Activated CD4-positive, alpha-beta memory T cell treated with anti-CD3 and anti-CD28 coated beads for 36 hours (primary cell): ENCODE measurements around the gene FAM76A. TPM values are rescaled to one million over a fixed set of nuclear protein-coding genes. Genes with fewer than 3 reads are reported as not detected.
A peak's percentile ranks its signal among the peaks of the same experiment; 100 is the strongest.
"Not testable (repeated sequence)": the region's sequence is repeated elsewhere in the genome, so short reads cannot be mapped to it uniquely, and the experiment has no call there.

ENCODE experiments used
- CTCF ChIA-PET: fragments of 350-600 bp; sonication (Branson Sonifier 250); formaldehyde crosslinking; loops from one replicate; lab custom pipeline; 2021; ENCODE audit warnings: antibody characterized with exemption, inconsistent platforms; lab: Charles Lee
- POLR2A ChIA-PET: fragments of 350-600 bp; sonication (Branson Sonifier 250); formaldehyde crosslinking; loops from one replicate; lab custom pipeline; 2021; ENCODE audit warnings: antibody characterized with exemption; lab: Charles Lee
- DNase-seq: peaks from one replicate; pipeline ENCODE4 v3.0.0-alpha.2; 2020
- H3K27ac Mint-ChIP-seq: one replicate; pipeline ENCODE4 v1.8.0; 2021; ENCODE audit warnings: mixed read lengths
- H3K27me3 Mint-ChIP-seq: one replicate; pipeline ENCODE4 v1.8.0; 2021; ENCODE audit warnings: mixed read lengths
- H3K36me3 Mint-ChIP-seq: one replicate; pipeline ENCODE4 v1.8.0; 2021; ENCODE audit warnings: mixed read lengths
- H3K4me1 Mint-ChIP-seq: one replicate; pipeline ENCODE4 v1.8.0; 2021; ENCODE audit warnings: low read depth, mixed read lengths
- H3K4me3 Mint-ChIP-seq: one replicate; pipeline ENCODE4 v1.8.0; 2021; ENCODE audit warnings: mild to moderate bottlenecking, mixed read lengths
- H3K9me3 Mint-ChIP-seq: one replicate; pipeline ENCODE4 v1.8.0; 2021; ENCODE audit warnings: mixed read lengths
- intact Hi-C: fragments of 100-400 bp; cut with micrococcal nuclease; formaldehyde crosslinking; loops from one replicate; pipeline ENCODE4 v1.15.1; 2023
- total RNA-seq, 2 experiments: library from RNA; stranded (reverse); gene quantifications; one replicate each; pipeline ENCODE4 v1.2.3, GENCODE V29; 2021

The FAM76A gene
- total RNA-seq, 2 experiments from 2014 or later = 8.1 to 11.8 TPM

GRCh38 chr1:27696835-27697234 is 28.9 kb upstream of the FAM76A start:
- H3K36me3 Mint-ChIP-seq, H3K27me3 Mint-ChIP-seq, POLR2A ChIA-PET, H3K27ac Mint-ChIP-seq, H3K4me1 Mint-ChIP-seq, DNase-seq, intact Hi-C loops, H3K9me3 Mint-ChIP-seq, H3K4me3 Mint-ChIP-seq: not testable (repeated sequence)
- CTCF ChIA-PET = interaction anchor here (0.9 kb wide), 1 partner anchor 27 kb away, joined by 3 read pairs; no protein-coding TSS in a partner anchor

DNA sequence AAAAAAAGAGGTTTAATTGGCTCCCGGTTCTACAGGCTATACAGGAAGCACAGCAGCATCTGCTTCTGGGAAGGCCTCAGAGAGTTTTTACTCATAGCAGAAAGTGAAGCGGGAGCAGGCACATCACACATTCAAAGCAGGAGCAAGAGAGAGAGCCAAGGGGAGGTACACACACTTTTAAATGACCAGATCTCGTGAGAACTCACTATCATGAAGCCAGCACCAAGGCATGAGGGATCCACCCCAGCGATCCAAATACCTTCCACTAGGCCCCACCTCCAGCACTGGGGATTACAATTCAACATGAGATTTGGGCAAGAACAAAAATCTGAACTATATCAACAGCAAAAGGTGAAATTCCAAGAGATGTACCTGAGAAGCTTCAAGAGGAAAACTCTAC is 20.8 kb upstream of the FAM76A start:
- ChIA-PET POLR2A (no interaction called here), CTCF (interaction anchor here (1.3 kb wide), 1 partner anchor 36 kb away, joined by 4 read pairs; no protein-coding TSS in a partner anchor)
- H3K36me3 Mint-ChIP-seq = peaks cover 6% of the 10 kb centered on the region
- intact Hi-C loops = no loop called here
- peaks cover 8% of the 10 kb centered on the region for H3K9me3 Mint-ChIP-seq
- H3K27ac Mint-ChIP-seq = no peak overlapping the region
- no peak for DNase-seq
- no peak overlapping the region for H3K4me3 Mint-ChIP-seq
- no peaks in the 10 kb centered on the region for H3K4me1 Mint-ChIP-seq
- no peaks in the 10 kb centered on the region for H3K27me3 Mint-ChIP-seq

DNA sequence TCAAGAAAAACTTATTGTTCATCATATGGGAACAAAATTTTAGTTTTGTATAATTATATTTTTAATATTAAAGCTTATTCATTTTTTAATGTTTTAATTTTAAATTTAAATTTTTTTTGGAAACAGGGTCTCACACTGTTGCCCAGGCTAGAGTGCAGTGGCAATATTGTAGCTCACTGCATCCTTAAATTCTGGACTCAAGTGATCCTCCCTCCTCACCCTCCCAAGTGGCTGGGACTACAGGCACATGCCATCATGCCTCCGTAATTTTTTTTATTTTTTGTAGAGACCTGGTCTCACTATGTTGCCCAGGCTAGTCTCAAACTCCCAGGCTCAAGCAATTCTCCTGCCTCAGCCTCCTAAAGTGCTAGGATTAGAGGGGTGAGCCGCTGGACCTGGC is 20.2 kb upstream of the FAM76A start:
- Mint-ChIP-seq H3K27ac (no peak overlapping the region), H3K36me3 (peaks cover 6% of the 10 kb centered on the region), H3K4me1 (no peaks in the 10 kb centered on the region), H3K27me3 (no peaks in the 10 kb centered on the region), H3K9me3 (peaks cover 8% of the 10 kb centered on the region), H3K4me3 (no peak overlapping the region)
- ChIA-PET CTCF (no interaction called here), POLR2A (no interaction called here)
- no peak for DNase-seq
- intact Hi-C loops = no loop called here

DNA sequence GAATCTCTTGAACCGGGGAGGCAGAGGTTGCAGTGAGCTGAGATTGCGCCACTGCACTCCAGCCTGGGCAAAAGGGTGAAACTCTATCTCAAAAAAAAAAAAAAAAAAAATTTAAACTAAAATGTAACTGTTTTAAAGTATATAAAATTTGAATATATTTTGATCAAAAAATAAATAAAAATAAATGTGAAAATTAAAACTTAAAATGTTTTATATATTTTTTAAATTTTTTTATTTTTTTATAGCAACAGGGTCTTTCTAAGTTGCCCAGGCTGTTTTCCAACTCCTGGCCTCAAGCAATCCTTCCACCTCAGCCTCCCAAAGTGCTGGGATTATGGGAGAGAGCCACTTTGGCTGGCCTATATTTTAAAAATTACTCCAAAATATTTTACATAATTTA is 15.2 kb upstream of the FAM76A start:
- no peak for DNase-seq
- H3K27me3 Mint-ChIP-seq = peaks cover 8% of the 10 kb centered on the region
- intact Hi-C loops = no loop called here
- ChIA-PET POLR2A (no interaction called here), CTCF (no interaction called here)
- H3K36me3 Mint-ChIP-seq = no peaks in the 10 kb centered on the region
- no peaks in the 10 kb centered on the region for H3K4me1 Mint-ChIP-seq
- H3K27ac Mint-ChIP-seq = no peak overlapping the region
- H3K4me3 Mint-ChIP-seq = no peak overlapping the region
- H3K9me3 Mint-ChIP-seq = no peaks in the 10 kb centered on the region

DNA sequence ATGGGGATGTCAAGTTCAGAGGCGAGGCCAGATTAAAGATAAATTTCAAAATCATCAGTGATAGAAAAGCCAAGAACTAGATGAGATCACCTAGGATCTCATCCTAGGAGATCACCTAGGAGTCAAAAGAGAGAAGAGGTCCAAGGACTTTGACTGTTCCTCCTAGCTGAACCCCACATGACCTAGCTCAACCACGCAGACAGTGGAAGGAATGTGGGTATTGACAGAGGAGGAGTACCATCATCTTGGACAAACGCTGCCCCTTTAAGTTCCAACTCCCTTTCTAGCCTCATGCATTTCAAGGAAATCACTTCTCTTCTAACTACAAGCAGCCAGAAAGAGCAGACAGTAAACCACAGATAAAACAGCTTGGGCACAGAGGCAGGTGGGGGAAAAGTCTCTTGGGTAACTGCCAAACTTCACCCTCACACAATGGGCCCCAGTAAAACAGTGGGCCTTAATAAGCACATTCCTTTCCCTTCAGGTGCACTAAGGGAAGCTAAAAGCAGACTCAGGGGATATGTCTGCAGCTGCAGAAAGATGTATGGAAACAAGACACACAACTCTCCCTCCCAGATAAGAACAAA is 12.5 kb upstream of the FAM76A start:
- CTCF ChIA-PET = interaction anchor here (1.2 kb wide), 1 partner anchor 44 kb away, joined by 4 read pairs; no protein-coding TSS in a partner anchor

DNA sequence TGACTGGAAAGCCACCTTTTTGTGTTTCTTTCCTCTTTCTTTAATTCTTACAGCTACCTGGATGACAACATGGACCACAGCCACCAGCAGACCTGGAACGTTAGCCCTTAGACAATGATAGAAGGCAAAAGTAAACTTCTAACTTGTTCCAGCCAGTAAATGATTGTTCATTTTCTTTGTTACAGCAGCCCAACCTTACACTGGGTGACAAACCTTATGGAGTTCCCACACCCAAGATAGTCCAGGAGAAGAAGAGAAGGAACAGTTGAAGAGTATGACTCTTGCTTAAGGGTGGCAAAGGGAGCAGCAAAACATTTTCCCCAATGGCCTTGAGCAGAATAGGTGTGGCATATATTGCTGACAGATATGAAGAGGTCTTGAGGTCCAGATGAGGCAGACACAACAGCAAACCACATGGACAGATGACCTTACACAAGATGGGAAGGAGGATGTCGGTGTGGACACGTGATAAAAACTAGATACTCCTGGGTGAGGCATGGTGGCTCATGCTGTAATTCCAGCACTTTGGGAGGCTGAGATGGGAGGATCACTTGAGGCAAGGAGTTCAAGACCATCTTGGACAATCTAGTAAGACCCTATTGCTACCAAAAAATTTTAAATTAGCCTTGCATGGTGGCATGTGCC is 11.8 kb upstream of the FAM76A start:
- no peaks in the 10 kb centered on the region for H3K4me1 Mint-ChIP-seq
- peaks cover 10% of the 10 kb centered on the region for H3K9me3 Mint-ChIP-seq

More for the DNA sequence above, 12.5 kb upstream of the FAM76A start:
- no peak for DNase-seq
- H3K4me3 Mint-ChIP-seq = no peak overlapping the region
- peaks cover 10% of the 10 kb centered on the region for H3K9me3 Mint-ChIP-seq
- H3K27me3 Mint-ChIP-seq = peaks cover 18% of the 10 kb centered on the region
- no peaks in the 10 kb centered on the region for H3K36me3 Mint-ChIP-seq
- no peak overlapping the region for H3K27ac Mint-ChIP-seq
- intact Hi-C loops = no loop called here
- POLR2A ChIA-PET = no interaction called here
- no peaks in the 10 kb centered on the region for H3K4me1 Mint-ChIP-seq

DNA sequence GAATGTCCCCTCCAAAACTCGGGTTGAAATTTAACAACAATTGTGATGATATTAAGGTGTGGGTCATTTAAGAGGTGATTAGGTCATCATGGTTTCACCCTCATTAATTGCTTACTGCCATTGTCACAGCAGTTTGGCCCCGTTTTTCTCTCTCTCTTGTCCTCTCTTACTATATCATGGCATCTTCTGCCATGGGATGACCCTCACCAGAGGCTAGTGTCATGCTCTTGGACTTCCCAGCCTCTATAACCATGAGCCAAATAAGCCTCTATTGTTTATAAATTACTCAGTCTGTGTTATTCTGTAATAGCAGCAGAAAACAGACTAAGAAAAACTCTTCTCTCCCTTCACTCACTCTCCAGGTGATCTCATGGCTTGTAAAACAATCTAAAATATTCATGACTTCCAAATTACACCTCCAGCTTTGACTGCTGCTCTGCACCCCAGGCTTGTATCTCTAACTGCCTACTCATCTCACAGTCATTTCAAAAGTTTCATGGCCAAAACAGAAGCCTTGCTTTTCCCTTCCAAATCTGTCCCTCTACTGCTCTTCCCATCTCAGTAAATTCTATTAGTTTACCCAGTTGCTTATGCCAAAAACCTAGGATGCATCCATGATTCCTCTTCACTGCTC is 9.4 kb upstream of the FAM76A start:
- peaks cover 21% of the 10 kb centered on the region for H3K27me3 Mint-ChIP-seq
- H3K36me3 Mint-ChIP-seq = no peaks in the 10 kb centered on the region
- ChIA-PET POLR2A (interaction anchor here (0.5 to 0.7 kb wide), 2 partner anchors 410 to 497 kb away, joined by 4 to 6 read pairs; no protein-coding TSS in a partner anchor), CTCF (interaction anchor here (0.8 kb wide), 1 partner anchor 157 kb away, joined by 3 read pairs; no protein-coding TSS in a partner anchor)
- H3K27ac Mint-ChIP-seq = no peak overlapping the region
- no peak overlapping the region for H3K4me3 Mint-ChIP-seq
- intact Hi-C loops = no loop called here
- H3K4me1 Mint-ChIP-seq = no peaks in the 10 kb centered on the region
- H3K9me3 Mint-ChIP-seq = peaks cover 10% of the 10 kb centered on the region
- no peak for DNase-seq

More for the DNA sequence above, 11.8 kb upstream of the FAM76A start:
- no peak overlapping the region for H3K27ac Mint-ChIP-seq
- POLR2A ChIA-PET = no interaction called here
- CTCF ChIA-PET = interaction anchor here (1.2 kb wide), 1 partner anchor 44 kb away, joined by 4 read pairs; no protein-coding TSS in a partner anchor
- no peaks in the 10 kb centered on the region for H3K36me3 Mint-ChIP-seq
- no peak overlapping the region for H3K4me3 Mint-ChIP-seq
- intact Hi-C loops = no loop called here
- DNase-seq = no peak
- peaks cover 18% of the 10 kb centered on the region for H3K27me3 Mint-ChIP-seq

- DNase-seq = no peak
- no peaks in the 10 kb centered on the region for H3K36me3 Mint-ChIP-seq
- intact Hi-C loops = loop anchor here (10.0 kb wide), 1 partner anchor 115 kb away; the partner anchor contains the start of gene PPP1R8
- no peak overlapping the region for H3K27ac Mint-ChIP-seq
- H3K4me3 Mint-ChIP-seq = no peak overlapping the region
- ChIA-PET POLR2A (no interaction called here), CTCF (interaction anchor here (0.6 to 2.9 kb wide), 3 partner anchors 43 to 51 kb away, joined by 3 to 26 read pairs (median 12); no protein-coding TSS in a partner anchor)
- H3K27me3 Mint-ChIP-seq = peaks cover 17% of the 10 kb centered on the region
- H3K9me3 Mint-ChIP-seq = peaks cover 10% of the 10 kb centered on the region
- H3K4me1 Mint-ChIP-seq = peaks cover under 1% of the 10 kb centered on the region
These were observed 6.2 kb upstream of the FAM76A start for GRCh38 chr1:27719286-27720251.

GRCh38 chr1:27724961-27725373 is 794 bp upstream of the FAM76A start:
- intact Hi-C loops = loop anchor here (1.0 to 10.0 kb wide), 4 partner anchors 48 to 110 kb away; partner anchors contain the start of genes IFI6, PPP1R8 and STX12

GRCh38 chr1:27726173-27727044 is 648 bp downstream of the FAM76A start:
- Mint-ChIP-seq H3K4me3 (peak overlapping the region; percentile 81), H3K4me1 (peaks cover 16% of the 10 kb centered on the region), H3K27me3 (no peaks in the 10 kb centered on the region), H3K36me3 (peaks cover 10% of the 10 kb centered on the region), H3K9me3 (no peaks in the 10 kb centered on the region), H3K27ac (peak overlapping the region; percentile 18)
- DNase-seq = peak; percentile 55
- ChIA-PET CTCF (interaction anchor here (0.7 to 3.9 kb wide), 8 partner anchors 46 to 1398 kb away, joined by 3 to 39 read pairs (median 6); partner anchors contain the start of genes IFI6 and STX12), POLR2A (interaction anchor here (0.6 to 1.7 kb wide), 8 partner anchors 40 to 855 kb away, joined by 3 to 34 read pairs (median 6); partner anchors contain the start of genes IFI6, NUDC, PPP1R8 and STX12)
- intact Hi-C loops = loop anchor here (10.0 kb wide), 1 partner anchor 108 kb away; the partner anchor contains the start of gene PPP1R8

More at GRCh38 chr1:27724961-27725373, 794 bp upstream of the FAM76A start:
- ChIA-PET POLR2A (interaction anchor here (0.5 to 1.7 kb wide), 9 partner anchors 34 to 857 kb away, joined by 3 to 34 read pairs (median 4); partner anchors contain the start of genes IFI6, NUDC, PPP1R8 and STX12), CTCF (interaction anchor here (0.7 to 3.9 kb wide), 9 partner anchors 27 to 157 kb away, joined by 3 to 39 read pairs (median 4); partner anchors contain the start of genes IFI6, PPP1R8 and STX12)
- Mint-ChIP-seq H3K4me1 (peaks cover 16% of the 10 kb centered on the region), H3K27me3 (no peaks in the 10 kb centered on the region), H3K36me3 (peaks cover 6% of the 10 kb centered on the region), H3K4me3 (peak overlapping the region; percentile 81), H3K9me3 (no peaks in the 10 kb centered on the region), H3K27ac (peak overlapping the region; percentile 79)
- no peak for DNase-seq
